HG03060 (cell line): ENCODE results near the gene TTC33.

Source experiments
- ATAC-seq: cut with Tn5 transposase; IDR thresholded peaks from one replicate; pipeline ENCODE4 v1.9.1; 2021; ENCODE audit warnings: low read depth, moderate number of reproducible peaks; ENCODE audit not compliant: unreplicated experiment

Gene TTC33

DNA sequence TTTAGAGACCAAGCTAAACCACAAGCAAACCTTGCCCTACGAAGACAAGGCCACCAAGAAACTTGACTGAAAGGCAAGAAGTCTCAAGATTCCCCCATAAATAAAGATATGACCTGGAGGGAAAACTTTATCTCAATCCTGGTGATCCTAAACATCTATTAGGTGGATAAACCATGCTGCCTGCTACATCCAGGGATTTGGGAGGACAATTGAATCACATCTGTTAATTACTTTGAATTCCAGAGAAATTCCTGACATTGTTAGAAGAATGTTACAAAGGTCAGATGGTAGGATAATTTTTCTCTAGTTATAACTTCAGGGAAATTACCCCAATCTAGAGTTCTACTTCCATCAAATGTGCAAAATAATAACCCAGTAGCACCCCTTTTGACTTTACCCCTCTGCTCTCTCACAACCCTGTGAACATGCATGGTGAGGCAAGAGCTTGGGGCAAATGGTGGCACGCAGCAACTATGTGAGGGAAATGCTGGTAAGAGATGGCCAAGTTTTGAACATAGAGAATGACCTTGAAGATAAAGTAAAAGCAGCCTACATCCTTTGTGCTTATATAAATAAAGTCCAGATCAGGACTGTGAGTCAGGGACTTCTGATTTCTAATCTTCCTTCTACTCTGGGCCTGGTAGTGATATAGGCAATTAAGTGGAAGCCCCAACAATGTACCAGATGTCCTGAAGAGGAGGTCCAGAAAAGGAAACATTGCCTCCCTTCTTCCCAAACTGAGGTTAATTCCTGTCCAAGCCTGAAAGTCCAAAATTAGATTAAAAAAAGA lies 133.1 kb downstream of the TTC33 start:
- no peak for ATAC-seq

DNA sequence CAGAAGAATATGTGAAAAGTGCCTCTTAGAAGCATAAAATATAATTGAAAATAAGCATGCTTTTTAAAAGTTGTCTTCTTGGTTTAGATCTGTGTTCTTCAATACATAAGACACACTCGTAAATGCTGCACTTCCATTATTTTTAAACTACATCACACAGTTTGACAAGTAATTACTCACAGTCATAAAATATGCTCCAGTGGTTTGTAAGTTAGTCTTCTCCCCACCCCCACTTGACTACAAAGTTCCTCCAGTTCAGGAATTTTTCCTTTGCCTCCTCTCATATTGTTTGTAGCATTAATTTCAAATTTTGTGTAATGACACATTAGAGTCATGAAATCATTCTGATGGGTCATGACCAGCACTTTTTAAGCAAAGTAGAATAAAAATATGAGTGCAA lies 136.3 kb downstream of the TTC33 start:
- ATAC-seq: no peak

- ATAC-seq: no peak
These were observed 136.8 kb downstream of the TTC33 start for GRCh38 chr5:40618926-40619325.

- ATAC-seq: no peak
These were observed 139.0 kb downstream of the TTC33 start for GRCh38 chr5:40616781-40617180.

DNA sequence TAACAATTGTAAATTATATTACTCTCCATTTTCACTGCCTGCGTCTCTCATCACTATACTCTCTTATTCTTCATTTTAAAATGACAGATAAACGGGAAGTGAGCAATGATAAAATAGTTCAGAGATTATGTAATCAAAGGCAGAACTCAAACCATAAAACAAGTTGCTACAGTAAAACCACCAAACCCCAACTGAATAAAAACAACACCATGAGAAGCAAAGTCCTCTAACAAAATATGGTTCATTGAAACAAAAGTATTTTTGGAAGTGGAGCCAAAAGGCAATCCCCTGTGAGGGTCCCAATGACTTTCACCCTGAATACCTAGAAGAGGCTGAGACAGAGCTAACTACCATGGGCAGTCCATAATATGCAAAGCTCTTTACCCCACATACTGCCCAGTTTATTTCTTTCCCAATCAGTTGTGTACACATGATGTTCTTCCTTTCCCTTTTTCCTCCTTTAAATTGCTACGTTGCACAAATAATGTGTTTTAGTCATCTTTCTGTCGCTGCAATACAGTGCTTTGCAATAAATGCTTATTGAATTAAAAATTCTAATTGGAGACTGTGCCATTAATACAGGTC lies 140.1 kb downstream of the TTC33 start:
- ATAC-seq: no peak

DNA sequence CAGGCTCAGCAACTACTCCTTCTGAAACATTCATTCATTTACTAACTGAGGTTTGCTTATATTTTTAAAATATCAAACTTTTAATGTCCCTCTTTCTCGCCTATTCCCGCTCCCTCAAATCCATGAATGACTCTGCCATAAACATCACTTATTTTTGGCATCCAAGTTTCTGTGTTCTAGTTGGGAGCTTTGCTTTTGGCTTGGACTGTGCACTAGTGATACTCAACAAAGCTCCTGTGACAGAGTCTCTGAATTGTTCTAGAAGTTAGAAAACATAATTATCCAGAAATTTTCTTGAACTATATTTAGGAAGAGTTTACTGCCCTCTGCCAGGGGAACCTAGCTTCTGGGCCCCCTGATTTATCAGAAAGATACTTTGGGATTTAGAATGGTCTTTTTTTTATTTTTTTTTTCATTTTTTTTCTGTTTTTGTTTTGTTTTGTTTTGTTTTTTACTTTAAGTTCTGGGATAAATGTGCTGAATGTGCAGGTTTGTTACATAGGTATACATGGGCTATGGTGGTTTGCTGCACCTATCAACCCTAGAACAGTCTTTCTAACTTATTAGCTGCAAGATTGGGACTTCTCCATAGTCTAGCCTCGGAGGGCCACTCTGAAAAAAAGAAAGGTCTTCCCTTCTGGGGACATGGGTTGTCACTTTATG lies 140.7 kb downstream of the TTC33 start:
- ATAC-seq: no peak

DNA sequence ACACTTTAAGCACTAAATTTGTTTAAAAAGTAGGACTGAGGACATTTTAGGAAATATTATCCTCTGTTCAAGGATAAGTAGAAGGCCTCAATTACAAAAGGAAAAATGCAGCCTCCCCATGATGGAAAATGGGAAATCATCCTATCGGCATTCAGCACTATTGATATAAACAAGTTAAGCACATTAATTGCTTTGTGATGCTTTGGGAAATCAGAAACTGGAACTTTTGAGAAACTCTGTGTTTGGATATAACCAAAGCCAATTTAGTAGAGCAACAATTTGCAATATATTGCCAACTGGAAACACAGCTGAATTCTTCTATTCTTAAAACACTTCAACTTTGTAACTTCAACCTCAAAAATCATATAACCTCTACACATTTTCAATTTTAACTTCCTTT lies 141.3 kb downstream of the TTC33 start:
- no peak for ATAC-seq

- no peak for ATAC-seq
These were observed 148.6 kb downstream of the TTC33 start for GRCh38 chr5:40607202-40607601.

DNA sequence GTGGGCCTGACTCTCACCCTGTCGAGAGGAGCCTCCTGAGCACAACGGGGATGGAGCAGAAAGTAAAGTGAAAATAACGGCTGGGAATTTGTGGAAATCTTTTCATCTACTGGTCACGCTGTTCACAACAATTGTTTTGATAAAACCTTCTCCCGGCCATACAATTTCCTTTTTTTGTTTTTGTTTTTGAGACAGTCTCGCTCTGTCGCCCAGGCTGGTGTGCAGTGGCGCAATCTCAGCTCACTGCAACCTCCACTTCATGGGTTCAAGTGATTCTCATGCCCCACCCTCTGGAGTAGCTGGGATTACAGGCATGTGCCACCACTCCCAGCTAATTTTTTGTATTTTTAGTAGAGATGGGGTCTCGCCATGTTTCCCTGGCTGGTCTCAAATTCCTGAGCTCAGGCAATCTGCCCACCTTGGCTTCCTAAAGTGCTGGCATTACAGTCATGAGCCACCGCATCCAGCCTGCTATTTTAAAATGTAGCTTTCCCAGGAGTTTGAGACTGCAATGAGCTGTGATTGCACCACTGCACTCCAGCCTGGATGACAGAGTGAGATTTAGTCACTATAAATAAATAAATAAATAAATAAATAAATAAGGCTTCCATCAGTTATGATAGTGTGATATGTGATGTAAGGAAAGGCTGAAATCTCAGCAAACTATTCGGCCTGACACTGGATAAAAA lies 149.5 kb downstream of the TTC33 start:
- ATAC-seq: no peak

DNA sequence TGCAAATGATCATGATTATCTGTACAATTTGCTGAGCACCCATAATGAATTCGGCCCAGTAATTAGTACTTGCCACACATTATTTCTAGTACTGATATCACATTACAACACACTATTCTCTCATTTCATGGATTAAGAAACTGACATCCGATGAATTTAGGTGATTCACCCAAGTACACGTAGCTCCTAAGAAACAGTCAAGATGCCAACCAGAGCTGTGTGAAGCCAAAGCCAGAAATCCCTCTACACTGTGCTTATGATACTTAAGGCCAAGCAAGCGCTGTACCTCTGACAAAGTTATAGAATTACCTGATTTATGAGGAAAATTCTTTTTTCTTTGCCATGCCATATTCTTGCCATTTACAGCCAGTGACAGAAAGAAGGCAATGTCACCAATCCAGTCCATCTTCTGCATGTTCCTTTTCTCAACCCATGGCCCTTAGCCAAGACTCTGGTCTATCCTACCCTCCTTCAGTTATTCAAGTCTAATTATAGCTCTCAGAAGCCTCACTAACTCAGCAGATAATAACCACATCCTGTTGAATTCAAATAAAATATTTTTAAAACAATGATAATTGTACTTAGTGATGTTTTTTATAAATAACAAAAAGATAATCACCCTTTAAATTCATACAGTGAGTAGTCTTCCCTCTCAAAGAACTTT lies 150.3 kb downstream of the TTC33 start:
- ATAC-seq: no peak

DNA sequence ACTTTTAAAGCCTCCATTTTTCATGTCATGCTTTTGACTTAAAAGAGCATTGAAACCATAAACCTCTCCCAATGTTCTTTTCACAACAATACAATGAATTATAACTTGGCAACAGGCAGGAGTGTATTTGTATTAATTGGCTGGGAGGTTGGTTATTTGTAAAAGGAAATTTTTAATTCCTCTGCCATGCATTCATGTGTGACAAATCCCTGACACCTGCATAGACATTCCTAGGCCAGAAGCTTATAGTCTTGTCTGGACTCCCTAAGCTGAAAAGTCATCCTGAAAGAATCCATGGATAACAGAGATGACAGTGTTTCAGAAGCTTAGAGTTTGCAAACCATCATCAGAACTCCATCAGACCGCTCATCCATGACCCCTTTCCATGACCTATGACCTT lies 152.4 kb downstream of the TTC33 start:
- no peak for ATAC-seq

DNA sequence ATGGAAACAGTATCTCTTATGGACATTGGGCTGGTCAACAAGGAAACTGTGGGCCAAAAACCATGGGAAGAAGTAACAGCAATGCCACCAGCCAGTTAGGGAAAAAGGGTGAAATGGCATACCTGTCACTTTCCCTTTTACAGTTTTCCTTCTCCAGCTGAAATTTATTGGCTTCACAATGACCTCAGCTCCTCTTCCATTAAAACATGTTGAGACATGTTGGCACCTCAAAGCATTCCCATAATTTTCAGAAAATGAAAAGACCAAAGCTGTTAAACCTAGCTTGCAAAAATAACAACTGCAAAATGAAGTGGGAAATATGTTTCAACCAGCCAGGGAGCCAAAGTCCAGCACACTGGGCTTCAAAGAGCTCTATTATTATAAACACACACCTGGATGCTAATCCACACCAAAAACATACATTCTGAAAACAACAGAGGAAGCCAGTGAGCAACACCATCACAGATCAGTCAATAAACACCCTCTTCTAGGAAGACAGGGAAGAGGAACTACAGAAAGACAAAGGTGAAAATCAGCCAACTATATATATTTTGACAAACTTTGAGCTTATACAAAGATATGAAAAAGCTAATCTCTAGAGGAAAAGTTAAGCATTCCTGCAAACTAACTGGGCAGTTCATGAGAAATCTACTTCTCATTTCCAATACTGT lies 154.4 kb downstream of the TTC33 start:
- no peak for ATAC-seq

DNA sequence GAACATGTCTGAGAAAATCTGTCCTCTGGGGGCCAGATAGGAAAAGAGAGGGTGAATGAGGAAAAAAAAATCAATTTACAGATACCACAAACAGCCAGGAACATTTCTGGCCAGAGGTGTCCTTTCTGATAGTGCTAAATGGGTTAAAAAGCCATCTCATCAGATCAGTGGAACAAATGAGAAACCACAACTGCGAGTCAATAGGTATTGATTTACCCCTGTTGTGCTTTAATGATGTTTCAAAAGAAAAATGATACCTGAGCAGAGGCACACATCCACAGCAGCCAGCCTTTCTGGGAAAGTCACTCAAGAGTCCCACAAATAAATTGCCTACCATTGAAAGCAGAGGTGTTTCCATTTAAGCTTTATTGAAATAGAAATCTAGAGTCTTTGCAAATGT lies 155.4 kb downstream of the TTC33 start:
- ATAC-seq: no peak

DNA sequence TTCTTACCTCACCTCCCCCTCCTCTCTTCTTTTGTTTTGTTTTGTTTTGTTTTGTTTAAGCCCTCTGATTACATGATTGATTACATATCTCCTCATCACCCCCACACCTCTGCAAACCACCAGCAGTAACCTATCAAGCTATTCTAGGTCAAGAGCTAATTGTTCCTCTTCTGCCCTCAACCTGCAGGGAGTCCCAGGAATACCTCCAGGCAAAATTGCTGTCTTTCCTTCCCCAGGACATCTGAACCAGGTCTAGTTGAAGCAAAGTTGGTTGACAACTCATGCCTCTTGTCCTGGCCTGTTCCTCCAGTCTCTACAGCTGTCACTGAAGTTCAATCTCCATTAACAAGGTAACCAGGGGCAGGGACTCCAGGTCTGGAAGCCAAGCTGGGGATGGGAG lies 156.1 kb downstream of the TTC33 start:
- ATAC-seq: no peak

DNA sequence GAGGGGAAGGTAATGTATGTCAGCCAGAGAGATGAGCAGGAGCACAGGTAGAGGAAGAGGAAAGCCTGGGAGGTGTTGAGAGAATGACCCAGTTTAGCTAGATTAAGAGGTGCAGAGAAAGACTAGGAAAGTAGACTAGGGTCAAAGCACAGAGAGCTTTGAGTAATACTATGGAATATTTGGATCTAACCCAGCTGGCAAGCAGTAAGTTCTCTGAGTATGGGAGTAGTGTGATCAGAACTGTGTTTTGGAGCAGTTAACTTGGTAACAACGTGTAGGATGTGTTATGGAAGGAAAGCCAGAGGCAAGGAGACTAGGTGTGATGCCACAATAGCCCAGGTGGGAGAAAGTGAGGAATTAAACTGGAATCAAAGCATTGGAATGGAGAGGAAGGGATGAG lies 160.9 kb downstream of the TTC33 start:
- ATAC-seq: no peak

DNA sequence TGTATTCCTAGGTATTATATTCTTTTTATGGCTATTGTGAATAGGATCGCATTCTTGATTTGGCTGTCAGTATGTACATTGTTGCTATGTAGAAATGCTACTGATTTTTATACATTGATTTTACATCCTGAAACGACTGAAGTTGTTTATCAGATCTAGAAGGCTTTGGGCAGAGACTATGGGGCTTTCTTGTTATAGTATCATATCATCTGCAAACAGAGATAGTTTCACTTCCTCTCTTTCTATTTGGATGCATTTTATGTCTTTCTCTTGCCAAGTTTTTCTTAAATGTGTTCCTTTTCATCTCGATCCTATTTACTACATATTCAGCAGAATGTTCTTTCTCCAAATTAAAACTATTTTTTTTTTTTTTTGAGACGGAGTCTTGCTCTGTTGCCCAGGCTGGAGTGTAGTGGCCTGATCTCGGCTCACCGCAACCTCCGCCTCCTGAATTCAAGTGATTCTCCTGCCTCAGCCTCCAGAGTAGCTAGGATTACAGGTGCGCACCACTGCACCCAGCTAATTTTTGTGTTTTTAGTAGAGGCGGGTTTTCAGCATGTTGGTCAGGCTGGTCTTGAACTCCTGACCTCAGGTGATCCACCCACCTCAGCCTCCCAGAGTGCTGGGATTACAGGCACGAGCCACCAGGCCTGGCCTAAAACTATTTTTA lies 163.9 kb downstream of the TTC33 start:
- ATAC-seq: peak; percentile 95

GRCh38 chr5:40587376-40587775 lies 168.4 kb downstream of the TTC33 start:
- ATAC-seq: no peak

GRCh38 chr5:40585537-40586267 lies 170.1 kb downstream of the TTC33 start:
- no peak for ATAC-seq

GRCh38 chr5:40584054-40584453 lies 171.7 kb downstream of the TTC33 start:
- ATAC-seq: no peak
